K562 (cell line): ENCODE measurements around the gene NR1D1. TPM values are rescaled to one million over a fixed set of nuclear protein-coding genes. Genes with fewer than 3 reads are reported as not detected.

Experiments used
- ARHGAP35 ChIP-seq: fragments of 450-650 bp; IDR thresholded peaks from 2 replicates; pipeline ENCODE4 v1.6.1; 2018; ENCODE audit not compliant: partially characterized antibody
- ARNT ChIP-seq, 2 experiments: fragments of 450-650 bp; IDR thresholded peaks; 2 replicates each; pipeline ENCODE4 v1.6.1; 2016; ENCODE audit warnings: mild to moderate bottlenecking in 1 of 2
- EP300 ChIP-seq: IDR thresholded peaks from 2 replicates; pipeline ENCODE4 v1.6.1; 2012; ENCODE audit warnings: low read length, improper control_type of control experiment
- NCOA2 ChIP-seq, 2 experiments: fragments of 450-650 bp; IDR thresholded peaks; 2 replicates each; pipeline ENCODE4 v1.6.1; 2018; ENCODE audit warnings: mild to moderate bottlenecking in 2 of 2, moderate library complexity in 1 of 2; ENCODE audit not compliant: partially characterized antibody in 2 of 2
- NR4A1 ChIP-seq, 2 experiments: fragments of 250-450 bp in 1 of 2; fragments of 450-650 bp in 1 of 2; sonication (Bioruptor Pico) in 1 of 2; IDR thresholded peaks; 2 replicates each; pipeline versions ENCODE4 v1.4.0 to v1.6.1; 2016 to 2020; ENCODE audit warnings: mild to moderate bottlenecking in 2 of 2, missing compliant biosample characterization in 1 of 2, missing genetic modification characterization in 1 of 2, moderate library complexity in 1 of 2
- SIN3B ChIP-seq: fragments of 450-650 bp; IDR thresholded peaks from 2 replicates; pipeline ENCODE4 v1.6.1; 2017; ENCODE audit warnings: low read depth, mild to moderate bottlenecking, moderate library complexity
- SMAD2 ChIP-seq: fragments of 150-350 bp; IDR thresholded peaks from 2 replicates; pipeline ENCODE4 v1.6.1; 2014; ENCODE audit warnings: low read depth, mild to moderate bottlenecking, low read length
- ZBTB17 ChIP-seq: fragments of 450-650 bp; formaldehyde crosslinking; IDR thresholded peaks from 2 replicates; pipeline ENCODE4 v1.4.0; 2020; ENCODE audit warnings: mild to moderate bottlenecking
- ZNF507 ChIP-seq: conservative IDR thresholded peaks from 2 replicates; pipeline ENCODE4 v1.6.1; 2017; ENCODE audit warnings: missing genetic modification characterization, missing compliant biosample characterization
- polyA plus RNA-seq, 8 experiments: library from polyadenylated mRNA; depleted of rRNA in 4 of 8; stranded (reverse) in 5 of 8; unstranded in 3 of 8; fragments of >200 nt; fragmentation: Nextera tagmentation in 2 of 8; fragmentation: Illumina TruSeq in 1 of 8; extraction: Ambion mirVana in 2 of 8; extraction: Trizol in 1 of 8; gene quantifications; 2 replicates each; pipeline versions ENCODE4 v1.2.1 to v1.2.3, GENCODE V29; 2011 to 2014; ENCODE audit warnings: inconsistent platforms in 1 of 8, missing spikeins in 1 of 8
- total RNA-seq, 7 experiments: library from RNA; depleted of rRNA in 6 of 7; stranded (reverse); fragments of >200 nt in 6 of 7; fragmentation: Illumina TruSeq in 2 of 7; extraction: Trizol in 2 of 7; gene quantifications; 2 replicates each; pipeline versions ENCODE4 v1.2.1 to v1.2.3, GENCODE V29; 2011 to 2021; ENCODE audit warnings: low replicate concordance in 1 of 7
- TF ChIP-seq, protein P1 (sequence below), 2 experiments: fragments of 450-650 bp in 1 of 2; sonication (generic) in 1 of 2; formaldehyde crosslinking in 1 of 2; IDR thresholded peaks; 2 replicates each; pipeline versions ENCODE4 v1.7.1 to v1.9.0; 2016 to 2022; ENCODE audit warnings: inconsistent platforms in 1 of 2, mild to moderate bottlenecking in 1 of 2, missing genetic modification reagents in 1 of 2
- TF ChIP-seq, protein P2 (sequence below): fragments of 250-450 bp; sonication (Bioruptor Pico); IDR thresholded peaks from 2 replicates; pipeline ENCODE4 v1.5.0; 2020; ENCODE audit warnings: mild to moderate bottlenecking

The NR1D1 gene
- total and polyA plus RNA-seq, 9 of the 15 experiments (the other 6 are each of a cell fraction or from before 2014, with no cell fraction given) = 0.25 to 7.7 (median 0.65) TPM

DNA sequence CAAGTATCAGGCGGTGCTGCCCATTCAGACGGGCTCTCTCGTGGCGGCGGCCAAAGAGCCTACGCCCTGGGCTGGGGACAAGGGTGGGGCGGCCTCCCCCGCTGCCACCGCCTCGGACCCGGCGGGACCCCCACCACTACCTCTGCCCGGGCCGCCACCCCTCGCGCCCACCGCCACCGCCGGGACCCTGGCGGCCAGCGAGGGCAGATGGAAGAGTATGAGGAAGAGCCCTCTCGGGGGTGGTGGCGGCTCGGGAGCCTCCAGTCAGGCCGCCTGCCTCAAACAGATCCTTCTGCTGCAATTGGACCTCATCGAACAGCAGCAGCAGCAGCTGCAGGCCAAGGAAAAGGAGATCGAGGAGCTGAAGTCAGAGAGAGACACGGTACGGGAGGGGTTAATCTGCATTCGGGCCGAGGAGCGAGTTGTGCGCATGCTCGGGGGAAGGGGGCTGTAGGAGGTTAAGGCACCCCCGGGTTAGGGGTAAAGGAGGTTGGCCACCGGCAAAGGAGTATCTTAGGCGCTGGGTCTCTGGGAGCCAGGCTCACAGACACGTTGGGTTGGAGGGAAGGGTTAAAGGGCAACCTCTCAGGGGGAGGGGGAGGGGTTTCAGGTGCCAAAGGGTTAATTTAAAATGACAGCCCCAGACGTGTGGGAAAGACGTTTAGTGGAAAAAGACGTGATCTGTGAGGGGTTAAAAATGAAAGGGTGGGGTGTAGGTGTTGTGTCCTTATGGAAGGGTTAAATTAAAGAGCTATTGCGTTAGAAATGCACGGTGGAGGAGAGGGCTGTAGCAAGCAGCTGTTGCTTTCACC, 22.8 kb upstream of the NR1D1 start (continued):
- TF ChIP-seq, protein P1, sequence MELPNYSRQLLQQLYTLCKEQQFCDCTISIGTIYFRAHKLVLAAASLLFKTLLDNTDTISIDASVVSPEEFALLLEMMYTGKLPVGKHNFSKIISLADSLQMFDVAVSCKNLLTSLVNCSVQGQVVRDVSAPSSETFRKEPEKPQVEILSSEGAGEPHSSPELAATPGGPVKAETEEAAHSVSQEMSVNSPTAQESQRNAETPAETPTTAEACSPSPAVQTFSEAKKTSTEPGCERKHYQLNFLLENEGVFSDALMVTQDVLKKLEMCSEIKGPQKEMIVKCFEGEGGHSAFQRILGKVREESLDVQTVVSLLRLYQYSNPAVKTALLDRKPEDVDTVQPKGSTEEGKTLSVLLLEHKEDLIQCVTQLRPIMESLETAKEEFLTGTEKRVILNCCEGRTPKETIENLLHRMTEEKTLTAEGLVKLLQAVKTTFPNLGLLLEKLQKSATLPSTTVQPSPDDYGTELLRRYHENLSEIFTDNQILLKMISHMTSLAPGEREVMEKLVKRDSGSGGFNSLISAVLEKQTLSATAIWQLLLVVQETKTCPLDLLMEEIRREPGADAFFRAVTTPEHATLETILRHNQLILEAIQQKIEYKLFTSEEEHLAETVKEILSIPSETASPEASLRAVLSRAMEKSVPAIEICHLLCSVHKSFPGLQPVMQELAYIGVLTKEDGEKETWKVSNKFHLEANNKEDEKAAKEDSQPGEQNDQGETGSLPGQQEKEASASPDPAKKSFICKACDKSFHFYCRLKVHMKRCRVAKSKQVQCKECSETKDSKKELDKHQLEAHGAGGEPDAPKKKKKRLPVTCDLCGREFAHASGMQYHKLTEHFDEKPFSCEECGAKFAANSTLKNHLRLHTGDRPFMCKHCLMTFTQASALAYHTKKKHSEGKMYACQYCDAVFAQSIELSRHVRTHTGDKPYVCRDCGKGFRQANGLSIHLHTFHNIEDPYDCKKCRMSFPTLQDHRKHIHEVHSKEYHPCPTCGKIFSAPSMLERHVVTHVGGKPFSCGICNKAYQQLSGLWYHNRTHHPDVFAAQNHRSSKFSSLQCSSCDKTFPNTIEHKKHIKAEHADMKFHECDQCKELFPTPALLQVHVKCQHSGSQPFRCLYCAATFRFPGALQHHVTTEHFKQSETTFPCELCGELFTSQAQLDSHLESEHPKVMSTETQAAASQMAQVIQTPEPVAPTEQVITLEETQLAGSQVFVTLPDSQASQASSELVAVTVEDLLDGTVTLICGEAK (IDR thresholded peaks at IDR 0.05) = no peak
- TF ChIP-seq, protein P1 (CRISPR knock-in tag; IDR thresholded peaks at IDR 0.05) = no peak
- TF ChIP-seq NR4A1 (CRISPR knock-in tag; IDR thresholded peaks at IDR 0.05) = no peak
- no peak for TF ChIP-seq NR4A1 (tag; IDR thresholded peaks at IDR 0.05)
- no peak for TF ChIP-seq SIN3B
- peak; percentile 57 to 65; a peak in 1 of 4 replicates for TF ChIP-seq ARNT (IDR thresholded peaks at IDR 0.05)
- TF ChIP-seq SMAD2 = no peak
- TF ChIP-seq ZBTB17 (CRISPR knock-in tag) = no peak
- no peak for TF ChIP-seq ARHGAP35
- TF ChIP-seq ZNF507 (tag) = no peak
- TF ChIP-seq NCOA2 (IDR thresholded peaks at IDR 0.05; ENCODE audit: partially characterized antibody in 2 of 2) = no peak
- TF ChIP-seq EP300 = no peak
- TF ChIP-seq, protein P2, sequence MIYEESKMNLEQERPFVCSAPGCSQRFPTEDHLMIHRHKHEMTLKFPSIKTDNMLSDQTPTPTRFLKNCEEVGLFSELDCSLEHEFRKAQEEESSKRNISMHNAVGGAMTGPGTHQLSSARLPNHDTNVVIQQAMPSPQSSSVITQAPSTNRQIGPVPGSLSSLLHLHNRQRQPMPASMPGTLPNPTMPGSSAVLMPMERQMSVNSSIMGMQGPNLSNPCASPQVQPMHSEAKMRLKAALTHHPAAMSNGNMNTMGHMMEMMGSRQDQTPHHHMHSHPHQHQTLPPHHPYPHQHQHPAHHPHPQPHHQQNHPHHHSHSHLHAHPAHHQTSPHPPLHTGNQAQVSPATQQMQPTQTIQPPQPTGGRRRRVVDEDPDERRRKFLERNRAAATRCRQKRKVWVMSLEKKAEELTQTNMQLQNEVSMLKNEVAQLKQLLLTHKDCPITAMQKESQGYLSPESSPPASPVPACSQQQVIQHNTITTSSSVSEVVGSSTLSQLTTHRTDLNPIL (CRISPR knock-in tag) = no peak
